GM21825 (cell line): ENCODE measurements around the gene TSPYL4.
"Not testable (repeated sequence)": the region's sequence is repeated elsewhere in the genome, so short reads cannot be mapped to it uniquely, and the experiment has no call there.

ENCODE experiments used
- ATAC-seq: cut with Tn5 transposase; IDR thresholded peaks from one replicate; pipeline ENCODE4 v1.9.1; 2021; ENCODE audit warnings: mild to moderate bottlenecking, moderate library complexity; ENCODE audit not compliant: unreplicated experiment

Gene TSPYL4

DNA sequence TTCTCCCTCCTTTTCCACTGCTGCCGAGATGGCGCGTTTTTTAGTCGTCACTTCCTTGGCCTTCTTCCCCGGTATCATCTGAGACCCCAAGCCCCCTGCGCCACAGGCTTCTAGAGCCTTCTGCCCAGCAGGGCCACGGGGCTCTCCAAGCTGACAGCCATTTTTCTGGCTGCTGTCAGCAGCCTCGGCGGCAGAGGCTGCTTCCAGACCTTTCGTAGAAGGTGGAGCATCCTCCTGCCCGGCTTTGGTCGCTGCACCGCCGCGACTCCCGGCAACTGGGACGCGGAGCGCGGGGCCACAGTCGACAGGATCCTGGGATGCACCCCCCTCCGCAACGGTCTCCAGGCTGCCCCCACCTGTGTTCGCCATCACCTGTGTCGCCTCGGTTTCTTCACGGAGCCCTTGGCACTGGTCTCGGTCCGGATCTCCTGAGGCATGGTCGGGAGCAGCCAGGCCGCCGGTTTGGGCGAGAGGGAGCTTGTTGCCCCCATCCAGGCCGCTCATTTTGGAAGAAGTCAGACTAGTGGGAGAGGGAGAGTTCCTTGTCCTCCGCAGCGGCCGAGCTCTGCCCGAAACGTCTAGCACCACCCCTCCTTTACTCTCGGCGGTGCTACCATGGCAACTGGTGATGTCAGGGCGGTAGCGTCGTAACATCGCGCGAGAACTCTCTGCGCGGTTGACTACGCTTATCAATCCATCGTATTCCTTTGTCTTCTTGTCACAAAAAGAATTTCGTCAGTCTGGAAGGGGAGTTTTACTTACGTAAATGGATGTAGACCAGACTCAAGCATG lies at the start of gene TSPYL4:
Gene TSPYL4, minus strand, starts transcription at position 571 of the 792 bp plus-strand sequence. Its CDS starts 67 bp downstream, at position 504.
- ATAC-seq: peak; percentile 100

DNA sequence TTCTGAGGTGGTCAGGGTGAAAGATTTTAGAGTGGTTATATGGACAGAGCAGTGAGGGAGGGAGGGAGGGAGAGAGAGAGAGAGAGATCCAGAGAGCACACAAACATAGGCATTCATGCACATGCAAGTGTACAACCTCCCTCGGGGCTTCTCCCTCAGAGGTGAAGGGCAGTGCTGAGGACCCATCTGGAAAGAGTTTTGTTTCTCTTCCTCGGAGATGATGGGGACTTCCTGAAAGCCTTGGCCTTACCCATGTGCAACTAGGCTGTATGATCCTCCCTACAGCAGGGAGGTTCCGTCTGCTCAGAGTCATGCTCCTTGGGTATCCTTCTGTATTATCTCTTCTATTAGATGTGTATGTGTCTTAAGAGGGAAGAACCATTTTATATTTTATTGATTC lies 47.2 kb upstream of the TSPYL4 start:
- no peak for ATAC-seq

GRCh38 chr6:116300566-116300965 lies 46.7 kb upstream of the TSPYL4 start:
- no peak for ATAC-seq

DNA sequence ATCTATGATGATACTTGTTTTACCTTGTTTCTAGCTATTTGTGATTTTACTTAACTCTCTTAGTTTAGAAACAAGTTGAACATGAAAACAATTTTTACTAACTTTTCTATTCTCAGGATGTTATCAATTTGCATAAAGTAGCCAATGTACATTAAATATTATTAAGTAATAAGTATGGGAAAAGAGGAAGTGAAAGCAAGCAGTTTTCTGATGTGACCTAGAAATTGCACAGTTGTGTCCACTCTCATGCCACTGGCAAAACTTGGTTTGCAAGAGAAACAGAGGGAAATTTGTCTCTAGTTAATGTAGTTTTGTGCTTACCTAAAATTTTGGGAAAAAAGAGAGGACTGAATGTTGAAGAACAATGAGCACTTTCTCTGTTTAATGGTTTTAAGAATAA lies 45.1 kb upstream of the TSPYL4 start:
- peak; percentile 50 for ATAC-seq

GRCh38 chr6:116298273-116298672 lies 44.4 kb upstream of the TSPYL4 start:
- ATAC-seq: no peak

DNA sequence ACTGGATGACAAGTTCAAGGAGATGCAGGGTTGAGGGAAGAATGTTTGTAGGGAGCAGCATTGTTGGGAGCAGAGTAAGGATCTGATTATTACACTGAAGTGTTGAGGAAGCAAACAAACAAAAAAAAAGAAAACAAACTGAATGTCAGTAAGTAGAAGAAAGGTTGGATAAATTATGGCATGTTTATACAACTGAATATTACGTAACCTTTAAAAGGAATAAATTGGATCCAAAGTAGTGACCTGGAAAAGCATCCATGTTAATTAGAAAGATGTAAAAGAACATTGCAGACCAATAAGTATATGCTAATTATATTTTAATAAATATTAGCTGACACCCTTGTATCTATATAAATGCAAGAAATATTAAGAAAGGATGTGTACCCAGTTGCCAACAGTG lies 38.7 kb upstream of the TSPYL4 start:
- no peak for ATAC-seq

DNA sequence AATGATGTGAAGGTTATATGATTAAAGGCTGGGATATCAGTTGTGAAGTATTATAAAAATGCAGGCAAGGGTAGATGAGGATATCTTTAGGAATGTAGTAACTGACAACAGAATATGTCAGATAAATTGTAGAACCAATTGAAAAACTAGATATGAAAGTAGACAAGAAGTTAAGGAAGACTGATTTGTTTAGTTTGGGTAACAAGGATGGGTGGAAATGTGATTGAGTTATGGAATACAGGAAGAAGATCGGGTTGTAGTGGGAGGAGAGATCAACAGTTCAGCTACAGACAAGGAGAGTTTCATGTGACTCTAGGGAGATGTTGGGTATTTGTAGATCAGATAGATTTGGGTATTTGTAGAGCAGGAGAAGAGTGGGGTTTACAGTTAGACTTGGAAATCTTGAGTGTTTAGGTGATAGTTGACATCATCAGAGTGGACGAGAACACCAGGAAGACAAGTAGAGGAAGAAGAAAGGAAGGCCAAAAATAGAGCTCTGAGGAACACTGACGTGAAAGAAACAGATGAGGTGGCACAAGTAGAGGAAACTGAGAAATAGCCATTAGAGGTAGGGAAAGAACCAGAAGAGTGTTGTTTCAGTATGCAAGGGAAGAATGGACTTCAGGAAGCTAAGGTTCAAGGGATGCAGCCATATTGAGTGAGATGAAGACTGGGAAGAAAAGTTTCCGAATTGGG lies 38.0 kb upstream of the TSPYL4 start:
- peak; percentile 51 for ATAC-seq

- no peak for ATAC-seq
Observed at GRCh38 chr6:116290799-116291198, 36.9 kb upstream of the TSPYL4 start.

GRCh38 chr6:116289876-116290275 lies 36.0 kb upstream of the TSPYL4 start:
- no peak for ATAC-seq

DNA sequence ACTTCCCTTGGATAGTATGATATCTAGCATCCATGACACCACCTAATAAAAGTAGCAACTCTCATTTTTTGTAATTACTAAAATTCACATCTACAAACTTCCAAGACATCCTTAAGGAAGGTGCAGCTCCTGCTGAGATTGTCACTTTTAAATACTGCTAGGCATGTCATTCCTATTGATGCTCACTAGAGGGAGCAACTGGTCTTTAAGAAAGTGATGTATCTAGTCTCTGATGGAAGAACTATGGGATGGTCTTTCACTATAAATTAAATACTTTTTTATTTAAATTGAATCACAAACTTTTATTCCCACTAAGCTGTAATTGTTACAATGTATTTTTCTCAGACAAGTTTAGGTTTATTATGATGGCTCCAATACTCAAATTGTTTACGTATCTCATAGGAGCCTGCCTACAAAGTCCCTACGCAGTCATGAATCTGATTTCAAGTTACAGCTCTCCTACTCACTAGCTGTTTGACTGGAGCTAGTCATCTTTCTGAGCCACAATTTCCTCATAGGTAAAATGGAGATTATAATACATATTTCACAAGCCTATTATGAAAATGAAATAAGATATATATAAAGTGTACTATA lies 33.9 kb upstream of the TSPYL4 start:
- peak; percentile 68 for ATAC-seq

GRCh38 chr6:116286773-116287358 lies 33.0 kb upstream of the TSPYL4 start:
- no peak for ATAC-seq

DNA sequence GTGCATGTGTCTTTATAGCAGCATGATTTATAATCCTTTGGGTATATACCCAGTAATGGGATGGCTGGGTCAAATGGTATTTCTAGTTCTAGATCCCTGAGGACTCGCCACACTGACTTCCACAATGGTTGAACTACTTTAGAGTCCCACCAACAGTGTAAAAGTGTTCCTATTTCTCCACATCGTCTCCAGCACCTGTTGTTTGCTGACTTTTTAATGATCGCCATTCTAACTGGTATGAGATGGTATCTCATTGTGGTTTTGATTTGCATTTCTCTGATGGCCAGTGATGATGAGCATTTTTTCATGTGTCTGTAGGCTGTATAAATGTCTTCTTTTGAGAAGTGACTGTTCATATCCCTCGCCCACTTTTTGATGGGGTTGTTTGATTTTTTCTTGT lies 31.1 kb upstream of the TSPYL4 start:
- not testable (repeated sequence) for ATAC-seq

GRCh38 chr6:116283191-116283590 lies 29.3 kb upstream of the TSPYL4 start:
- no peak for ATAC-seq

- no peak for ATAC-seq
Observed at GRCh38 chr6:116282698-116283097, 28.8 kb upstream of the TSPYL4 start.

GRCh38 chr6:116280933-116281316 lies 27.1 kb upstream of the TSPYL4 start:
- no peak for ATAC-seq

DNA sequence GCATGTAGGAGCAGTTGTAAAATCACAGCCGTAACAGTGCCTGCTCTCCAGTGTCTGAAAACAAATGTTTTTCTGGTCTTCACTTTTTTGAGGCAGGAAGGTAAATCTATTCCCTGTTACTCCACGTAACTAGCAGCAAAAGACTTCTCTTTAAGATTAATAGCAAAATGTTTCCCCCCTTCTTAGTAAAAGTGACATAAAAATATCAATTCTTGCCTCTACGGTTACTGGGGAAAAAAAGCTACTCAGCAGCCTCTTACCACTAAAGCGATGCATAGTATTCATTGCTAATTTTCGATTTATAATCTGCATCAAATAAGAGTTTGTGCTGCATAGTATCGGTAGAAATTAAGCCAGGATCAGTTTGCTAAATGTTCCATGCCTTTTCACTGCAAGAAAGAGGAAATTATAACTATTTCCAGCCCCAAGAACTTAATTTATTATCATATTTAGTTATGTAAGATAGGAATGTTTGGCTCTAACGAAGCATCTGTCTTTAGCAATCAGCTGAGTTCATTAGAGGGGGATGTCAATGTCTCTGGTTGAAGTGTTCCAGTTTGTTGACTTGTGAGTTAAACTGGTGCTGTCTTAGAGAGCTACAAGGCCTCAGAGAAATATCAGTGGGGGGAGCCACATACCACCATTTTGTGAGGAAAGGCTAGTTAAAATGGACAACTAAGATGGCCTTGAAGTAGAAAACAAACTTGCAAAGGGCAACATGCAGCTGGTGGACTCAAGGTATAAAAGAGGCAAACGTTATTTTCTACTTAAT lies 26.5 kb upstream of the TSPYL4 start:
- no peak for ATAC-seq

GRCh38 chr6:116279232-116280160 lies 25.6 kb upstream of the TSPYL4 start, which contains the start of gene TSPYL1:
Gene TSPYL1 (minus strand): TSS chr6:116279930. CDS start chr6:116279830, 100 bp downstream.
- ATAC-seq: peak; percentile 95

GRCh38 chr6:116278854-116279231 lies 25.0 kb upstream of the TSPYL4 start:
- ATAC-seq: peak; percentile 2

- ATAC-seq: no peak
Observed at GRCh38 chr6:116278481-116278829, 24.6 kb upstream of the TSPYL4 start.

GRCh38 chr6:116277124-116277523 lies 23.2 kb upstream of the TSPYL4 start:
- ATAC-seq: no peak
